IMR-90 (cell line): ENCODE data around the gene ADAM17. TPM values are rescaled to one million over a fixed set of nuclear protein-coding genes. Genes with fewer than 3 reads are reported as not detected.

ENCODE experiments used
- ATAC-seq: fragments of 200-7000 bp; cut with Tn5 transposase; 2 replicates; pipeline ENCODE4 v1.9.1; 2020; ENCODE audit warnings: low read depth, mild to moderate bottlenecking, moderate library complexity
- BruUV-seq: library from RNA; stranded (reverse); fragments of 400-500 nt; replicated peaks from 2 replicates; lab custom pipeline; 2021; lab: Mats Ljungman, UMichigan
- CTCF ChIA-PET: fragments of 300-600 bp; formaldehyde crosslinking; extraction: SDS; loops from one replicate; lab custom pipeline; 2021; ENCODE audit warnings: antibody characterized with exemption; lab: Yijun Ruan, JAX
- POLR2A ChIA-PET: fragments of 300-600 bp; sonication (Branson Sonifier 250); formaldehyde crosslinking; loops from one replicate; lab custom pipeline; 2022; ENCODE audit warnings: antibody characterized with exemption; ENCODE audit not compliant: unreplicated experiment; lab: Charles Lee
- DNase-seq: peaks from one replicate; pipeline ENCODE4 v3.0.0; 2013
- H2AFZ ChIP-seq: replicated peaks from 2 replicates; pipeline ENCODE3; 2013; ENCODE audit warnings: low read length, mild to moderate bottlenecking; ENCODE audit not compliant: poor library complexity
- H2AK5ac ChIP-seq: 2 replicates; pipeline ENCODE4 v1.6.1; 2013; ENCODE audit warnings: low read depth, low read length, inconsistent platforms
- H2AK9ac ChIP-seq: replicated peaks from 2 replicates; pipeline ENCODE3; 2013; ENCODE audit warnings: mild to moderate bottlenecking, low read depth, low read length, moderate library complexity; ENCODE audit not compliant: poor library complexity
- H2BK120ac ChIP-seq: 2 replicates; pipeline ENCODE4 v1.6.1; 2013; ENCODE audit warnings: low read depth, low read length, inconsistent platforms
- H2BK15ac ChIP-seq: 3 replicates; pipeline ENCODE4 v1.6.1; 2013; ENCODE audit warnings: low read depth, low read length, inconsistent platforms
- H2BK20ac ChIP-seq: 2 replicates; pipeline ENCODE4 v1.6.1; 2013; ENCODE audit warnings: low read depth, mild to moderate bottlenecking, inconsistent platforms, low read length, moderate library complexity
- H2BK5ac ChIP-seq: 2 replicates; pipeline ENCODE4 v1.6.1; 2013; ENCODE audit warnings: mild to moderate bottlenecking, low read depth, low read length, inconsistent platforms; ENCODE audit not compliant: poor library complexity, severe bottlenecking
- H3K14ac ChIP-seq: replicated peaks from 2 replicates; pipeline ENCODE4 v1.6.1; 2013; ENCODE audit warnings: low read depth, low read length, inconsistent platforms
- H3K18ac ChIP-seq: 2 replicates; pipeline ENCODE4 v1.6.1; 2013; ENCODE audit warnings: low read depth, low read length, control low read depth
- H3K23ac ChIP-seq: 2 replicates; pipeline ENCODE4 v1.6.1; 2013; ENCODE audit warnings: low read depth, low read length, inconsistent platforms
- H3K27ac ChIP-seq: 2 replicates; pipeline ENCODE4 v1.5.1; 2013; ENCODE audit warnings: mild to moderate bottlenecking, control low read depth, low read length; ENCODE audit not compliant: insufficient read depth
- H3K27me3 ChIP-seq: 2 replicates; pipeline ENCODE4 v1.6.1; 2013; ENCODE audit warnings: low read length; ENCODE audit not compliant: control insufficient read depth, insufficient read depth
- H3K36me3 ChIP-seq: 2 replicates; pipeline ENCODE4 v1.6.1; 2013; ENCODE audit warnings: low read length, mixed read lengths; ENCODE audit not compliant: control insufficient read depth, insufficient read depth
- H3K4ac ChIP-seq: 2 replicates; pipeline ENCODE4 v1.6.1; 2013; ENCODE audit warnings: low read depth, low read length, inconsistent platforms
- H3K4me1 ChIP-seq: 2 replicates; pipeline ENCODE4 v1.6.1; 2013; ENCODE audit warnings: low read length, mixed read lengths; ENCODE audit not compliant: control insufficient read depth, insufficient read depth
- H3K4me2 ChIP-seq: 2 replicates; pipeline ENCODE4 v1.6.1; 2013; ENCODE audit warnings: low read depth, mild to moderate bottlenecking, control low read depth, low read length, moderate library complexity
- H3K4me3 ChIP-seq: 2 replicates; pipeline ENCODE4 v1.5.1; 2013; ENCODE audit warnings: low read depth, mild to moderate bottlenecking, control low read depth, low read length, moderate library complexity; ENCODE audit not compliant: insufficient read depth
- H3K56ac ChIP-seq: 2 replicates; pipeline ENCODE4 v1.6.1; 2013; ENCODE audit warnings: low read length, inconsistent platforms; ENCODE audit not compliant: insufficient read depth; ENCODE audit errors: extremely low read depth
- H3K79me1 ChIP-seq, 2 experiments: 2 replicates each; pipeline ENCODE4 v1.6.1; 2013; ENCODE audit warnings: low read length in 2 of 2, inconsistent platforms in 1 of 2, low read depth in 1 of 2
- H3K9ac ChIP-seq: 2 replicates; pipeline ENCODE4 v1.6.1; 2013; ENCODE audit warnings: low read depth, low read length, control low read depth
- H3K9me1 ChIP-seq: 2 replicates; pipeline ENCODE4 v1.6.1; 2013; ENCODE audit warnings: low read length, inconsistent platforms; ENCODE audit not compliant: insufficient read depth
- H3K9me3 ChIP-seq: 2 replicates; pipeline ENCODE4 v1.6.1; 2013; ENCODE audit warnings: low read length; ENCODE audit not compliant: control insufficient read depth, insufficient read depth
- H4K20me1 ChIP-seq: 2 replicates; pipeline ENCODE4 v1.6.1; 2013; ENCODE audit warnings: low read length, inconsistent platforms; ENCODE audit not compliant: insufficient read depth
- H4K5ac ChIP-seq: 2 replicates; pipeline ENCODE4 v1.6.1; 2013; ENCODE audit warnings: mild to moderate bottlenecking, low read depth, low read length, control low read depth
- H4K8ac ChIP-seq, 2 experiments: 2 replicates each; pipeline ENCODE4 v1.6.1; 2013; ENCODE audit warnings: low read depth in 2 of 2, low read length in 2 of 2, control low read depth in 1 of 2, inconsistent platforms in 1 of 2
- H4K91ac ChIP-seq: 2 replicates; pipeline ENCODE4 v1.6.1; 2013; ENCODE audit warnings: low read depth, low read length, inconsistent platforms; ENCODE audit not compliant: insufficient read depth
- BHLHE40 ChIP-seq: fragments of 150-350 bp; IDR thresholded peaks from 2 replicates; pipeline ENCODE4 v1.6.1; 2016; ENCODE audit warnings: mild to moderate bottlenecking, low read depth, low read length
- CTCF ChIP-seq: conservative IDR thresholded peaks from 2 replicates; pipeline ENCODE4 v1.5.1; 2012; ENCODE audit warnings: mild to moderate bottlenecking, low read depth, low read length, improper control_type of control experiment
- RAD21 ChIP-seq: IDR thresholded peaks from 2 replicates; pipeline ENCODE4 v1.6.1; 2012; ENCODE audit warnings: low read length, improper control_type of control experiment
- WGBS, 2 experiments: methylation state at CpG; one replicate each; pipeline versions ENCODE4 v1.1.5 to v1.1.7; 2013; ENCODE audit warnings: missing lambda C conversion rate in 2 of 2; ENCODE audit not compliant: insufficient read length in 1 of 2; ENCODE audit errors: extremely low coverage in 2 of 2; 5-methylcytosine and 5-hydroxymethylcytosine counted together
- dilution Hi-C: fragments of 300-500 bp; cut with HindIII; formaldehyde crosslinking; loops from one replicate; pipeline ENCODE4 v1.14.3; 2018; ENCODE audit warnings: low sequenced_read_pairs; ENCODE audit not compliant: unreplicated experiment
- in situ Hi-C: fragments of 300-500 bp; cut with MboI; formaldehyde crosslinking; loops from 3 replicates; pipeline ENCODE4 v1.14.3; 2019; ENCODE audit warnings: low sequenced_read_pairs, inconsistent platforms, mixed read lengths
- intact Hi-C: fragments of 100-400 bp; cut with micrococcal nuclease; formaldehyde crosslinking; loops from 2 replicates; pipeline ENCODE4 v1.10.0; 2022
- polyA plus RNA-seq, 3 experiments: library from polyadenylated mRNA; depleted of rRNA; stranded (reverse); fragments of >200 nt; gene quantifications; 2 replicates each; pipeline ENCODE4 v1.2.3, GENCODE V29; 2012; ENCODE audit warnings: low replicate concordance in 1 of 3
- total RNA-seq: library from RNA; depleted of rRNA; stranded (reverse); fragments of >200 nt; gene quantifications from 2 replicates; pipeline ENCODE4 v1.2.3, GENCODE V29; 2012

Gene ADAM17
- total and polyA plus RNA-seq, 2 of the 4 experiments (the other 2 are of a cell fraction) = 9.6 to 34.4 TPM

GRCh38 chr2:9461079-9461478 is 94.6 kb downstream of the ADAM17 start:
- no peak overlapping the region for H3K23ac ChIP-seq
- no peak overlapping the region for H2AK5ac ChIP-seq
- no peak overlapping the region for H2BK5ac ChIP-seq
- H3K27me3 ChIP-seq = no peaks in the 10 kb centered on the region
- no peak overlapping the region for H3K9ac ChIP-seq
- no peak overlapping the region for H4K8ac ChIP-seq
- H3K36me3 ChIP-seq = peaks cover 16% of the 10 kb centered on the region
- dilution Hi-C loops (no loop called here), in situ Hi-C loops (no loop called here), intact Hi-C loops (no loop called here)
- H3K79me1 ChIP-seq = peaks cover 7 to 21% of the 10 kb centered on the region in 2 experiments; a peak in 3 of 4 replicates
- H3K18ac ChIP-seq = no peak overlapping the region
- no peak overlapping the region for H2AFZ ChIP-seq
- TF ChIP-seq CTCF (no peak), BHLHE40 (no peak), RAD21 (no peak)
- H3K14ac ChIP-seq = no peak overlapping the region
- DNase-seq (no peak), ATAC-seq (no peak)
- no peak overlapping the region for H3K27ac ChIP-seq
- no peak overlapping the region for H3K56ac ChIP-seq
- no peak overlapping the region for H4K91ac ChIP-seq
- H2AK9ac ChIP-seq = no peak overlapping the region
- POLR2A ChIA-PET = no interaction called here
- no peak overlapping the region for H2BK20ac ChIP-seq
- no peaks in the 10 kb centered on the region for H4K20me1 ChIP-seq
- no peak overlapping the region for H3K4ac ChIP-seq
- H3K9me3 ChIP-seq = no peaks in the 10 kb centered on the region
- H3K4me2 ChIP-seq = no peak overlapping the region
- no CpG with 5 or more reads among the region's 3 CpGs for WGBS, 2 experiments
- no TSS peak for BruUV-seq
- CTCF ChIA-PET = no interaction called here
- H3K4me1 ChIP-seq = peaks cover 5% of the 10 kb centered on the region; the same call in 1 of the 2 replicates
- no peak overlapping the region for H2BK15ac ChIP-seq
- peaks cover 10% of the 10 kb centered on the region for H3K9me1 ChIP-seq
- H4K5ac ChIP-seq = no peak overlapping the region
- no peak overlapping the region for H2BK120ac ChIP-seq
- no peak overlapping the region for H3K4me3 ChIP-seq
